ENCODE results near the gene SLAIN1. TPM values are rescaled to one million over a fixed set of nuclear protein-coding genes. Genes with fewer than 3 reads are reported as not detected.

The SLAIN1 gene
- total RNA-seq, 1 experiment from 2014 or later, result 314 TPM

DNA sequence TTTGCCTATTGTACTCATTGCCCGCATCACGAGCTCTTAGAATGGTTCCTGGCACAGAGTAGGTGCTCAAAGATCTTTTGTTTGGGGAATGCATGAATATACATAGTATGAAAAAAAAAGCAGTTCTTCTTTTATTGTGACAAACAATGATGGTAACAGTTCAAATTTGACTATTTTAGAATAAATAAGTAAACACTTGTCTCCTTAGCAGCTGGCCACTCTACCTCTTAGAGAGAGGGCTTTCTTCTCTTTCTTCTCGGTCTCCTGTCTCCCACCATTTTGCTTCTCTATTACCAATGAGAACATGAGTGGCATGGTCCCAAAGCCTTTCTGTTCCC lies 639 bp upstream of the SLAIN1 start:
- no peaks in the 10 kb centered on the region for H3K9me3 ChIP-seq (ENCODE audit: low read depth, low read length, poor library complexity, severe bottlenecking)
- peaks cover 9% of the 10 kb centered on the region for H3K36me3 ChIP-seq (ENCODE audit: insufficient read depth, low read length, poor library complexity, severe bottlenecking)
- peaks cover 50% of the 10 kb centered on the region for H3K4me1 ChIP-seq (ENCODE audit: insufficient read depth, low read length, poor library complexity, severe bottlenecking)
- H3K4me3 ChIP-seq (ENCODE audit: low read depth, low read length, poor library complexity, severe bottlenecking), result peak overlapping the region; percentile 83
- ChIA-PET CTCF (no interaction called here), POLR2A (ENCODE audit: low non-redundant PET) (no interaction called here)
- no peak for TF ChIP-seq CTCF (conservative IDR thresholded peaks at IDR 0.05; ENCODE audit: low read depth, low read length)
- TF ChIP-seq EZH2 (IDR thresholded peaks at IDR 0.05; ENCODE audit: borderline replicate concordance, low read depth, low read length, poor library complexity, severe bottlenecking), result no peak
- intact Hi-C loops (cut with micrococcal nuclease; ENCODE audit: unreplicated experiment), result loop anchor here (5.0 kb wide), 2 partner anchors 370 to 1095 kb away; partner anchors contain the start of gene MYCBP2
- H3K27me3 ChIP-seq (replicated peaks; ENCODE audit: insufficient read depth, low read depth, low read length, poor library complexity), result no peaks in the 10 kb centered on the region
- peak overlapping the region; percentile 98 for H3K27ac ChIP-seq (ENCODE audit: low read depth, low read length, poor library complexity, severe bottlenecking)
- DNase-seq (ENCODE audit: low spot score), result no peak
- BruUV-seq (replicated peaks), result TSS peak; percentile 92

DNA sequence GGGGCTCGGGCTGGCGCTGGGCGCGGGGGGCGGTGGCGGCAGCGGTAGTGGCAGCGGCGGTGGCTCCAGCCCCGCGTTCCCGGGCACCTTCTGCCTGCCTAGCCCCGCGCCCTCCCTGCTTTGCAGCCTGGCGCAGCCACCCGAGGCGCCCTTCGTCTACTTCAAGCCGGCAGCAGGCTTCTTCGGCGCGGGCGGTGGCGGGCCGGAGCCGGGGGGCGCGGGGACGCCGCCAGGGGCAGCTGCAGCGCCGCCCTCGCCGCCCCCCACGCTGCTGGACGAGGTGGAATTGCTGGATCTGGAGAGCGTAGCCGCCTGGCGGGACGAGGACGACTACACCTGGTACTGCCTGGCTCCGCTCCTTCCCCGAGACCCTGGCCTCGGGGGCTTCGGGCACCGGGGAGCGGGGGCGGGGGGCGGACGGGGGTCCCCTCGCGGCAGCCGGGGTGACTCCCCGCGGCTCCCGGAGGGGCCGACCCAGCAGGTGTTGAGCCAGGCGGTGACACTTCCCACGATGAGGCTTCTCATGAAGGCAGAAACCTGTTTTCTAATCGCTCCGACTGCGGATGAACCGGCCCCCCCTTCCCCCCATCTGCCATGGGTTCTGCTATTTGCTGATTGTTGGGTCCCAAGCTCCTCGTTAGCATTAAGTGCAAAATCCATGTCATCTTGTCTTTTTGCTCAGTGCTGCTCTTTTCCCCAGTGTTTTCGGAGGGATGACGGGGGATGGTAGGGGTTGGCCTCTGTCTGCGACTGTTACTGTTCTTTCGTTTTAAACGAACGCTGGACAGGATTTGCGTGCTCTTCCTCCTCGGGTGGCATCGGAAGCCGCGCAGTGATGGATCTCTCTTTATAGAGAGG lies 943 bp downstream of the SLAIN1 start:
- Histone ChIP-seq H3K4me3 (ENCODE audit: low read depth, low read length, poor library complexity, severe bottlenecking) (peak overlapping the region; percentile 83), H3K27ac (ENCODE audit: low read depth, low read length, poor library complexity, severe bottlenecking) (peak overlapping the region; percentile 90), H3K9me3 (ENCODE audit: low read depth, low read length, poor library complexity, severe bottlenecking) (no peaks in the 10 kb centered on the region), H3K4me1 (ENCODE audit: insufficient read depth, low read length, poor library complexity, severe bottlenecking) (peaks cover 50% of the 10 kb centered on the region), H3K36me3 (ENCODE audit: insufficient read depth, low read length, poor library complexity, severe bottlenecking) (peaks cover 15% of the 10 kb centered on the region), H3K27me3 (replicated peaks; ENCODE audit: insufficient read depth, low read depth, low read length, poor library complexity) (no peaks in the 10 kb centered on the region)
- TF ChIP-seq EZH2 (IDR thresholded peaks at IDR 0.05; ENCODE audit: borderline replicate concordance, low read depth, low read length, poor library complexity, severe bottlenecking) (no peak), CTCF (conservative IDR thresholded peaks at IDR 0.05; ENCODE audit: low read depth, low read length) (no peak)
- intact Hi-C loops (cut with micrococcal nuclease; ENCODE audit: unreplicated experiment), result loop anchor here (5.0 kb wide), 2 partner anchors 371 to 1094 kb away; partner anchors contain the start of gene MYCBP2
- BruUV-seq (replicated peaks), result no TSS peak
- CTCF ChIA-PET, result no interaction called here
- POLR2A ChIA-PET (ENCODE audit: low non-redundant PET), result no interaction called here
- DNase-seq (ENCODE audit: low spot score), result peak; percentile 81

DNA sequence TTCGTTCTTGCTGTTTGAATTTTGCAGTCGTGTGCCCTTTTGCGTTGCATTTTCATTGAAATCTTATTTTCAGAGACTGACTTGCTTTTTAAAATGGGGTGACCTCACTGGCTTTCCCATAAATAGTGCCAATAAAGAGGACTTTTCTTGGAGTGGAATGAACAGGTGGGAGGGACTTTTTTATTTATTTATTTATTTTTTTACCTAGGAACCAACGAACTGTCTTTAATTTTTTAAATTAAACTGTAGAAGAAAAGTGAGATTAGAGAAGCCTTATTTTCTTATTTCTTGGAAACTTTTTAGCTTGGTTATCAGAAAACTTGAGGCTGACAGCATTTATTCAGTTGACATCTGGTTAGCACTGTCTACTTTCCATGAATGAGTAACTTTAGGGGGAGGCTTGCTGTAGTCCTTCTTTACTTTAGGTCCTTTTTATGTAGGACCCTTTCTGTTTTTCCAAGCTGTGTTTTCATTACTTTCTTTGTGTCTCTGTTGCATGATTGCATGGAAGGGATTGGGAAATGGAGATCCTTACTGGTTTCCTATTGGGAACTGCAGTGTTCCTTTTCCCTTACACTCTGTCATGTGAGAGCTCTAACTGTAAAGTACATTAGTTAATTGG lies 1.7 kb downstream of the SLAIN1 start:
- DNase-seq (ENCODE audit: low spot score), result no peak
- ChIA-PET POLR2A (ENCODE audit: low non-redundant PET) (no interaction called here), CTCF (no interaction called here)
- peak overlapping the region; percentile 90 for H3K27ac ChIP-seq (ENCODE audit: low read depth, low read length, poor library complexity, severe bottlenecking)
- peaks cover 46% of the 10 kb centered on the region for H3K4me1 ChIP-seq (ENCODE audit: insufficient read depth, low read length, poor library complexity, severe bottlenecking)
- peak overlapping the region; percentile 83 for H3K4me3 ChIP-seq (ENCODE audit: low read depth, low read length, poor library complexity, severe bottlenecking)
- TSS peak; percentile 31 for BruUV-seq (replicated peaks)
- H3K9me3 ChIP-seq (ENCODE audit: low read depth, low read length, poor library complexity, severe bottlenecking), result no peaks in the 10 kb centered on the region
- H3K27me3 ChIP-seq (replicated peaks; ENCODE audit: insufficient read depth, low read depth, low read length, poor library complexity), result no peaks in the 10 kb centered on the region
- H3K36me3 ChIP-seq (ENCODE audit: insufficient read depth, low read length, poor library complexity, severe bottlenecking), result peaks cover 15% of the 10 kb centered on the region
- intact Hi-C loops (cut with micrococcal nuclease; ENCODE audit: unreplicated experiment), result loop anchor here (5.0 kb wide), 2 partner anchors 372 to 1093 kb away; partner anchors contain the start of gene MYCBP2
- TF ChIP-seq EZH2 (IDR thresholded peaks at IDR 0.05; ENCODE audit: borderline replicate concordance, low read depth, low read length, poor library complexity, severe bottlenecking) (no peak), CTCF (conservative IDR thresholded peaks at IDR 0.05; ENCODE audit: low read depth, low read length) (no peak)

Data from A673 (cell line).